MG63 (cell line): ENCODE results near the gene NRM. TPM values are rescaled to one million over a fixed set of nuclear protein-coding genes. Genes with fewer than 3 reads are reported as not detected.

Experiments
- DNase-seq: peaks from one replicate; pipeline ENCODE4 v3.0.0-alpha.2; 2020
- H3K27me3 ChIP-seq: fragments of 250-450 bp; sonication (Bioruptor Pico); 2 replicates; pipeline ENCODE4 v1.5.1; 2020; ENCODE audit warnings: mild to moderate bottlenecking, moderate library complexity
- H3K36me3 ChIP-seq: fragments of 250-450 bp; sonication (Bioruptor Pico); 2 replicates; pipeline ENCODE4 v1.5.1; 2020; ENCODE audit warnings: mild to moderate bottlenecking, moderate library complexity
- H3K4me3 ChIP-seq: fragments of 250-450 bp; sonication (Bioruptor Pico); 2 replicates; pipeline ENCODE4 v1.5.1; 2020; ENCODE audit warnings: mild to moderate bottlenecking, moderate library complexity
- H3K9me3 ChIP-seq: fragments of 250-450 bp; sonication (Bioruptor Pico); 2 replicates; pipeline ENCODE4 v1.5.1; 2020; ENCODE audit warnings: mild to moderate bottlenecking, moderate library complexity
- total RNA-seq: library from RNA; depleted of rRNA; stranded (reverse); fragments of >200 nt; shearing (Covaris generic); gene quantifications from 2 replicates; pipeline ENCODE4 v1.2.3, GENCODE V29; 2014; ENCODE audit warnings: low replicate concordance

Gene NRM
- total RNA-seq, 1 experiment from 2014 or later = 3.4 TPM

DNA sequence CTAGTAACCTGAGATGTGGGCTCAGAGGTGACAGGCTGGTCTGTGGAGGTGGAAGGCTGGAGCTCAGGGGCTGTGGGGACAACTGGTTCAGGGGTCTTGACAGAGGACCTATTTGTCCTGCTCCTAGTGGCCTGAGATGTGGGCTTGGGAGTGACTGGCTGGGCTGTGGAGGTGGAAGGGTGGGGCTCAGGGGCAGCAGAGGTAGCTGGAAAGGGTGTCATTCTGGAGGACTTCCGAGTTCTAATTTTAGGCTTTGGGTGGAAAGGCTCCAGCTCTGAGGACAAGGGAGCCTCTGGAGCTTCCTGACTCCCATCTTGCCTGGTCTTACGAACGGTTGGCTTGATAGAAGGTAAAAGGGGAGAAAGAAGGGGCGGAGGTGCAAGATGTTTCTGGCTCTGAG lies 14.8 kb upstream of the NRM start:
- no peaks in the 10 kb centered on the region for H3K9me3 ChIP-seq
- H3K36me3 ChIP-seq = peaks cover 2% of the 10 kb centered on the region
- DNase-seq = no peak
- no peaks in the 10 kb centered on the region for H3K27me3 ChIP-seq
- no peak overlapping the region for H3K4me3 ChIP-seq

DNA sequence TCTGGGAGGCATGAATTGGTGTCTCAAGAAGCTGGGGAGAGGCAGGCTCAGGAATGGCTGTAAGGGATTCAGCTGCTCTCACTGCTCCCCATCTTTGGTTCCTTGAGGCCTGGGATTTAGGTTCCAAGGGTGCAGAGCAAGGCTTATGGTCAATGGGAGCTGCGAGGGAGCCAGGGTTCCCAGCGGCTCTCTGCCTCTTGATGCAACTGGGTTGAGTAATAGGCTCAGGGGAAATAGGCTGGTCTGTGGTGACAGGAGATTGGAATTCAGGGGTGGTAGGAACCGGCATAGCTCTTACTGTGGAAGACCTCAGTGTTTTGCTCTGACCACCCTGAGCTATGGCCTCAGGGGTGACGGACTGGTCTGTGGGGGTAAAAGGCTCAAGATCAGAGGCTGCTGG lies 13.0 kb upstream of the NRM start:
- Histone ChIP-seq H3K4me3 (no peak overlapping the region), H3K36me3 (peaks cover 5% of the 10 kb centered on the region), H3K27me3 (no peaks in the 10 kb centered on the region)

DNA sequence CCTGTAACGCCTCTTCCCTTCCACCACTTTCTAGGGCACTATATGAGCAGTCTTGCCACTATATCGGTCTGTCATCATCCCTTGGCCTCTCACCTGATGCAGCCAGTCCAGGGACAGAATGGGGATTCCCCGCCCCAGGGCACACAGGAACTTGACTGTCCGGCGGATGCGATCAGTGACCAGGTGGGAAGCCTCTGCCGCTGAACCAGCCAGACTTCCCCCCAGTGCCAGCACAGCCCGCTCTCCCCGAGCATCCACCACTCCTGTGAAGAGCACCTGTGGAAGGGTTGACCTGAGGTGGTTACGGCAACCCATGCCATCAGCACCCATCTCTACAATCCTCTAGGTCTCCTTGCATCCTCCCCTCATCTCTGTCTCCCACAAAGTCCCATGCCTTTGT lies 12.2 kb upstream of the NRM start:
- Histone ChIP-seq H3K36me3 (peaks cover 5% of the 10 kb centered on the region), H3K27me3 (no peaks in the 10 kb centered on the region), H3K4me3 (no peak overlapping the region)

More for the DNA sequence above, 13.0 kb upstream of the NRM start:
- no peak for DNase-seq
- no peaks in the 10 kb centered on the region for H3K9me3 ChIP-seq

DNA sequence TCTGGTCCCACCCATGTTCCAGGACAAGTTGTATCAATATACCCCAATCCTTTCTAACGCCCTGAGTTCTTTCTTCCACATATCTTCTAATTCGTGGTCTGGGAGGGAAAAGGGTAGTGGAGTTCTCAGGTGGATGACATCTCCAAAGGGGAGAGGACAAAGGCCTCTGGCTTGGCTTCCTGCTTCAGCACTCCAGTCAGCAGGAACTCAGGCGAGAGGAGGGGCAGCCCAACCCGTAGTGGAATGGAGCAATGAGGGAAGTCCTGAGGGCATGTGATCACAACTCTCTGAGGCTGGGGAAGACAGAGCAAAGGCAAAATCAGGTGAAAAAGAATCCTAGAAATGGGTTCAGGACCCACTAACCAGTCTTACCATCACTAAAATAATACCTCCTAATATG lies 9.6 kb upstream of the NRM start:
- no peak for DNase-seq
- peaks cover 3% of the 10 kb centered on the region; the same call in 1 of the 2 replicates for H3K36me3 ChIP-seq
- H3K4me3 ChIP-seq = no peak overlapping the region
- no peaks in the 10 kb centered on the region for H3K27me3 ChIP-seq
- H3K9me3 ChIP-seq = no peaks in the 10 kb centered on the region

More for the DNA sequence above, 12.2 kb upstream of the NRM start:
- no peaks in the 10 kb centered on the region for H3K9me3 ChIP-seq
- no peak for DNase-seq

DNA sequence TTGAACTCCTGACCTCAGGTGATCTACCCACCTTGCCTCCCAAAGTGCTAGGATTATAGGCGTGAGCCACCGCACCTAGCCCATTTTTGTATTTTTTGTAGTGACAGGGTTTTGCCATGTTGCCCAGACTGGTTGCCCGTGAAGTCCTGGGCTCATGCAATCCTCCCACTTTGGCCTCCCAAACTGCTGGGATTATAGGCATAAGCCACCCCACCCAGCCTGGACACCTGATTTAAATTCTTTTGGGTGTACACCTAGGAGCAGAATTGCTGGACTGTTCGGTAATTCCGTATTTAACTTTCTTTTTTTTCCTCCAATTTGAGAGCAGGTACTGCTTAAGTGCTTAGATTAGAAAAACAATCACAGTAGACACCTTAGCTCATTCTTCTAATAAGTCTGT lies 5.6 kb upstream of the NRM start:
- H3K36me3 ChIP-seq = peaks cover 3% of the 10 kb centered on the region; the same call in 1 of the 2 replicates
- H3K9me3 ChIP-seq = no peaks in the 10 kb centered on the region
- H3K4me3 ChIP-seq = no peak overlapping the region
- no peaks in the 10 kb centered on the region for H3K27me3 ChIP-seq
- no peak for DNase-seq

DNA sequence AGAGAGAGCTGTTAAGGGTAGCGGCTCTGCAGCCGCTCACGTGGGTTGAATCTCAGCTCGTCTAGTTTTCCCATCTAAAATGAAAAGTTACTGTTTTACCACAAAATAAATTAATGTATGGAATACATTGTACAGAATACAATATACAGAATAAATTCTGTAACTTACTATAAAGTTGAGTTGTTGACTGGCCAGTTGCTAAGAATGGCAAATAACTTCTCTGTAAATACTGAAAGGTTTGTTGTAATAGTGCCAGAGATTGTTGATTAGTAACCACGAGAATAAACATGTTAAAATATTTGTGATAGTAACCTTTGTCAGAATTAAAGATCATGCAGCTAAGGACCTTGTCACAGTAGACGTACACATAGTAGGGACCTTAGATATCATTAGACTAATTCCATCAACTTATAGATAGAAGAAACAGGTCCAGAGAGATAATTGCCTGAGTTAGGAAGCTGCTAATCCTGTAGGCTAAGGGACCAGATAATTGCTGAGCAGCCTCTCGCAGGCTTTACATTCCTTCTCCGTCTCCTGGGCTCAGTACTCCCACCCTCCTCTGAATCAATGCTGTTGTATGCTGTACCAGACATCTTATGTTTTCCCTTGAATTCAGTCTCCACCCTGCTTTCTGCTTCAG lies 544 bp upstream of the NRM start:
- no peaks in the 10 kb centered on the region; the same call in 1 of the 2 replicates for H3K36me3 ChIP-seq
- DNase-seq = no peak

DNA sequence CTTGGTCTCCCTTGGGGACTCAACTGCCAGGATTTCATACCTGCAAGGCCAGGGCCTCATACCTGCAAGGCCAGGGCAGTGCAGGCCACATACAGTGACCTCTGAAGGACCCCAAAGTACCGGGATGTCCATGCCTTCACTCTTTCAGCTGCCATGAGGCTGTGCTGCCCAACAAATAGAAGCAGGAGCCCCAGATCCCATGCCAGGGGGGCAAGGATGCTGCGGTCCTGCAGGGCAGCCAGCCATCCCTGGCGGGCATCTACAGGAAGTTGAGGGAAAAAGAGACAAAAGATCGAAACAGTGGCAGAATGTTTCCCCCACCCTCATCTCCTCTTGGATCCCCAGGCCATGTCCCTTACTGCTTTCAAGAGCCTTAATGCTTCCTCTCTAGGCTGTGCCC lies 799 bp downstream of the NRM start:
- Histone ChIP-seq H3K4me3 (peak overlapping the region; percentile 72), H3K27me3 (no peaks in the 10 kb centered on the region)
- no peak for DNase-seq

More for the DNA sequence above, 544 bp upstream of the NRM start:
- H3K9me3 ChIP-seq = no peaks in the 10 kb centered on the region
- no peaks in the 10 kb centered on the region for H3K27me3 ChIP-seq
- H3K4me3 ChIP-seq = peak overlapping the region; percentile 72

DNA sequence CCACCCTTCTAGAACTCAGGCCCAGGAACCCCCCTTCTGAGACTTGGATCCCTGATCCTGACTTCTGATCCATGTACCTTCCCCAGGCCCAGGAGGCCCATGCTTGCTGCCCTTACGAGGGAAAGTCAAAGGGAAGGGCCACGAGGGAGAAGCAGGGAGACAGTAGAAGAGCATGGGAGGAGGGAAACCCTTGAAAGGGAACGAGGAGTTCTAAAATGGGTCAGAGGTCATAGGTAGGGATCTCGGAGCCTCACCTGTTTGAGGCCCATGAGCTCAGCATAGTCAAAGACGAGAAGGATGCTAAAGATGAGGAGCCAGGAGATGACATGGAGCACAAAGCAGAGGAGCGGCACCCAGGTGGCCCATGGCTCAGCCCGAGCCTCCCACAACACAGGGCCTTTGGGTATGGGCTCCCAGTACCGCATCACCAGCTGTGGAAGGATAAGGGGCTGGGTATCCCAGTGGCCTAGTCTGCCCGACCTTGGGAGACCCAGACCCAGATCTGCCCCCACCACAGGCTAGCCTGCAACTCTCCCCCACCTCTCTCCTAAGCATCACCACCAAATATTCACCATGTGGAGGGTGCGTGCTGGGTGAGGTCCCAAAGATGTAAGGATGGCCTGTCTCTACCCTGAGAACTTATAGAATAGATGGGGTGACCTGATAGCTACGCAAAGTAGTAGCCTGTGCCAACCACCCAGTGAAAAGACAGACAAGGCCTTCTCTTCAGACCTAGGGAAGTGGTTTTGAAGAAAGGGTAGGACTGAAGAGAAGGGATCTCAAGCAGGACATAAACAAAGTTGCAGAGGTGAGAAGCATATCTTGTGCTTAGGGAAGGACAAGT lies 1.5 kb downstream of the NRM start:
- no peaks in the 10 kb centered on the region for H3K9me3 ChIP-seq

More for the DNA sequence above, 799 bp downstream of the NRM start:
- peaks cover 2% of the 10 kb centered on the region for H3K36me3 ChIP-seq
- no peaks in the 10 kb centered on the region for H3K9me3 ChIP-seq

DNA sequence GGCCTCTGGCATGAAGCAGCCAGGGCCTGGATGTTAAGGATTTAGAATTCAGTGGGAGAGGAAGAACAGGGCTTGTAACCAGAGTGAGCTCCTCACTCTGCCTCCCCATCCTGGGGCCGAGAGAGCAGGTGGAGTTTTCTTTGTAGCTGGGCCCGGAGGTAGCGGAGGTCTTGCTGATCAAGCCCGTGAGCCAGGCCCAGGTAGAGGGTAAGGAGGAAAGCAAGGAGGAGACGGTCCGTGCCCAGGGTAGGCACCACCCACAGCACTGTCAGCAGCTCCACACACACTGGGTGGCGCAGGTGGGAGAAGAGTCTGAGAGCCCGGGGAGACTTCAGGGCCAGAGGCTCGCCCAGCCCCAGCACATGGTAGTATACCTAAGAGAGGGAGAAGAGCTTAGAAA lies 2.2 kb downstream of the NRM start:
- H3K4me3 ChIP-seq = peak overlapping the region; percentile 98
- H3K27me3 ChIP-seq = no peaks in the 10 kb centered on the region
- peaks cover 8% of the 10 kb centered on the region for H3K36me3 ChIP-seq
- no peak for DNase-seq
- no peaks in the 10 kb centered on the region for H3K9me3 ChIP-seq

More for the DNA sequence above, 1.5 kb downstream of the NRM start:
- DNase-seq = no peak
- Histone ChIP-seq H3K27me3 (no peaks in the 10 kb centered on the region), H3K36me3 (peaks cover 5% of the 10 kb centered on the region), H3K4me3 (no peak overlapping the region)

DNA sequence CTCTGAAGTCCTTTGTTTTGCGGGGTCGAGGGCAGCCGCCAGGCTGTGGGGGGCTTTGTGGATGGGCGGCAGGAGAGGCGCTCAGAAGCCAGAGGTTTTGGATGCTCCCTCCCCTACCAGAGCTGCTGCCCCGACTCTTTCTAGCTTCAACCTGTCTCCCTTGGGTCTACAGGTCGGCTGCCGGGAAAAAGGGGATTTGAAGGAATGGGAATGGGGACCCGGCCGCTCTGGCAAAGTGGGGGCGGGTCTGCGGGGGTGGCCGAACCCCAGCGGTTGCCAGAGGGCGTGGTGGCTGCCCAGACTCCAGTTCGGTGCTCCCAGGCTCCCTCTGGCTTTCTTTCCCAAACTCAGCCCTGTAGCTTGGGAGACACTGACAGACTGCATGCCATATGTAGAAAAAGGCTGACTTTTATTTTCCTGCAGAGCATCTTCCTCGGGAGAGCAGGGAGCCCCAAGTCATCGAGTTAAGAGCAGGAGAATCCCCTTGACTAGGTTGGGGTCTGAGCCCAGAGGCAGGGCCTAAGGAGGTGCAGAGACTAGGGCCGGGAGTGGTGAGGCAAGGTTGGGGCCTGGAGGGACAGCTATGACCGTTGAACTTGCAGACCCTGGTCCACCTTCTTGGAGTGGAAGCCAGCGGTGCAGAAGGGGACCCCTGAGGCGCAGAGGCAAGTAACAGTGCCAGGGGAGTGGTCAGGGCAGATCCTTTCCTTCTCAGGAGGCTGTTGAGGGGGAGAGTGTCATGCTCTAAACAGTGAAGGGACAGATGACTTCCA lies 2.9 kb downstream of the NRM start:
- Histone ChIP-seq H3K9me3 (no peaks in the 10 kb centered on the region), H3K4me3 (peak overlapping the region; percentile 98), H3K27me3 (no peaks in the 10 kb centered on the region), H3K36me3 (peaks cover 16% of the 10 kb centered on the region)
- peak; percentile 71 for DNase-seq

DNA sequence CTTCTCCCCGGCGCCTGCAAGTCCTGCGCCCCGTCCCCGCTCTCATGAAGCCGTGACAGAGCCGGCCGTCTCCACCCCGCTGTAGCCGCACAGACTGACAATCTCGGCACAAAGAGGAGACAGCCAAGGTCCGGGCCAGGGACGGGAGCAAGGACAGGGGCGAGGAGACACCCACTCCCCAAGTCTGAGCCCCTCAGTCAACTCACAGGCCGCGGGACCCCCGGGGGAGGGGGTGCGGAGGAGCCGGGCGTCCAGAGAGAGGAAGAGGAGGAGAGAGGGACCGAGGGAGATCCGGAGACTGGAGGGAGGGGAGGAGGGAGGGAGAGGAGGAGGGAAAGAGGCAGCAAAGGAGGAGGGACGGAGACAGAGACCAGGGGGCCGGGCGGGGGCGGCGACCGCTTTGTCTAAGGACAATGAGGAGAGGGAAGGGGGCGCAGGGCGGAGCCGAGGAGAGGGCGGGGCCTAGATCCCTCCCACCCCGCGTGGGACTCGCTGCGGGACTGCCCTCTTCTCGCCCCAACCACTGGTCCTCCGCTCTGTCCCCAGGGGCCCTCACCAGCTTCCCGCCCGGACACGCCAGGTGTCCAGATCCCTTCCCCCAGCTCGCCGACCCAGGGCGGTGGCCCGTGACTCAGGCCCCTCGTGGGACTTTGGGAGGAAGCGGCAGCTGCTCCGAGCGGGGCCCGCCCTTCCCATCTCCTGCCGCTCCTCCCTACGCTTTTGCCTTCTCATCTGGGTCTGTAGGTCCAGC lies 3.7 kb downstream of the NRM start:
- no peaks in the 10 kb centered on the region for H3K27me3 ChIP-seq
- peaks cover 21% of the 10 kb centered on the region for H3K36me3 ChIP-seq
- DNase-seq = peak; percentile 98
- H3K4me3 ChIP-seq = peak overlapping the region; percentile 98
- H3K9me3 ChIP-seq = no peaks in the 10 kb centered on the region

DNA sequence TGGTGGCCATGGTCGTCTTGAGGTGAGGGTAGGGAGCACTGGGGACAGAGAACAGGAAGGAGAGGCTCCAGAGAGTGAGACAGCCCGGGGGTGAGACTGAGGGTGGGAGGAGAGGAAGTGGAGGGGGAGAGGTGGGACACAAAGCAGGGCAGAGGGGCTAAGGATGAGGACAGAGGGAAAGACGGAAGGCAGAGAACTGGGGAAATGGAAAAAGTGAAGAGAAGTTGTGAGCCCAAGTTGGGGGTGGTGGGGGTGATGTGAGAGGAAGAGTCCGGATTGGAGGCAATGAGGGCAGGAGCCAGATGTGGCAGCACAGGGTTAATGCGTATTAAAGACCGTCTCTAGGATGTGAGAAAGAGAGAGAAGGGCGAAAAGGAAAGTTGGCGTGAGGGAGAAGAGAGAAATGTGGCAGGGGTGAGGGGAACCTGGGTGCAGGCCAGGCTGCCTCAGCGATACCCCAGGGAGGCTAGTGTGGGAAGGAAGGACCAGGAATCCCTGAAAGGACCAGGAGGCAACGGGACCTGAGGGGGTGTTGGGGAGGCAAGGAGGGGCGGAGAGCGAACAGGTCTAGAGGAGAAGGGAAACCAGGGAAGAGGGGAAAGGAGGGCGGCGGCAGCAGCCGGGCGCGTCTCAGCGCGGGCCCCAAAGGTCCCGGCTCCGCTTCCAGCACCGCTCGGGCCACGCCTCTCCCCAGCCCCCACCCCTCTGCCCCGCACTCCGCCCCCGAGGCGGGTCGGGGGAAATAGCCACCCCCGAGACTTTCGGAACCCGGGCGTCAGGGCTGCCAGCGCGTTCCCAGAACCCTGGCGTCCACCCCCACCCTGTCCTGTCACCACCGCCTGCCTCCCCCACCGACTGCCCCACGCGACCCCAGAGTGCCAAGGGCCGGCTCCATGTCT lies 4.5 kb downstream of the NRM start, which contains the start of gene PPP1R18:
Gene PPP1R18, minus strand, starts transcription at position 637 of the 899 bp plus-strand sequence. Its CDS starts 627 bp downstream, at position 10.
- peak within 1 kb of the TSS; percentile 98 for H3K4me3 ChIP-seq
- H3K9me3 ChIP-seq = no peaks in the 10 kb centered on the region
- no peaks in the 10 kb centered on the region for H3K27me3 ChIP-seq
- DNase-seq = peak; percentile 79
- peaks cover 25% of the 10 kb centered on the region for H3K36me3 ChIP-seq

DNA sequence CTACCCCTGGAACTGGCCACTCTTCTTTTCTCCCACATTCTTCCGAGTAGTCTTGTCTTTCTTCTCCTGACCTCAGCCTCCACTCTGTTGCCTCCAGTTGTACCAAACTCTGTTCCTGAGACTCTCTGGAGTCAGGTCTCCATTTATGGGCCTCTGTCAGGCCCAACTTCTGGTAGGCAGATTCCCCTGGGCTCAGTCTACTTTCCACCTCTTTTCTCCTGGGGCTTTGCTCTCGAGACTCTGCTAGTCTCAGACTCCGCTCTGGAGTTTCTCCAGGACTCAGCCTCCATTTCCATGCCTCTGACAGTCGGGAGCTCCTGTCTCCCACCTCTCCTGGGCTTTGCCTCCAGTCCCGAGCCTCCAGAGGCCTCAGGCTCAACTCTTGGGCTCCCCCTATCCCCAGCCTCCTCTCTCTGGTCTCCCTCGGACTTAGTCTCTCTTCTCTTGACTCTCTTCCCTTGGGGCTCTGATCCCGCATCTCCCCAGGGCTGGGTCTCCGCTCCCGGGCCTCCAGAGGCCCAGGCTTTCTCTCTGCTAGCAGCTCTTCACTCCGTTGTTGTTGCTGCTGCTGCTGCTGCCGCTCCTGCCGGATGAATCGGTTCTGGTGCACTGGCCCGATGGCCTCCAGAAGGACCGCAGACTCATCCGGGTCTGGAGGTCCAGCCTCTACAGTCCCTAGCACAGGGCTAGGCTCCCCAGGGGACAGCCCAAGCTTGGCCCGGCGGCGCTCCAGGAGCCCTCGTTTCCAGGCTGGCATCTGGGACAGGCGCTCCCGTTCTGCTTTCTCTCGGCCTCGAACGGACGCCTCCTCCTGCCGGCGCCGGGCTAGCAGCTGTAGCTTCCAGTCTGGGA lies 5.4 kb downstream of the NRM start:
- no peaks in the 10 kb centered on the region for H3K9me3 ChIP-seq
- no peaks in the 10 kb centered on the region for H3K27me3 ChIP-seq
- DNase-seq = no peak
- peak overlapping the region; percentile 98 for H3K4me3 ChIP-seq
- H3K36me3 ChIP-seq = peaks cover 25% of the 10 kb centered on the region

DNA sequence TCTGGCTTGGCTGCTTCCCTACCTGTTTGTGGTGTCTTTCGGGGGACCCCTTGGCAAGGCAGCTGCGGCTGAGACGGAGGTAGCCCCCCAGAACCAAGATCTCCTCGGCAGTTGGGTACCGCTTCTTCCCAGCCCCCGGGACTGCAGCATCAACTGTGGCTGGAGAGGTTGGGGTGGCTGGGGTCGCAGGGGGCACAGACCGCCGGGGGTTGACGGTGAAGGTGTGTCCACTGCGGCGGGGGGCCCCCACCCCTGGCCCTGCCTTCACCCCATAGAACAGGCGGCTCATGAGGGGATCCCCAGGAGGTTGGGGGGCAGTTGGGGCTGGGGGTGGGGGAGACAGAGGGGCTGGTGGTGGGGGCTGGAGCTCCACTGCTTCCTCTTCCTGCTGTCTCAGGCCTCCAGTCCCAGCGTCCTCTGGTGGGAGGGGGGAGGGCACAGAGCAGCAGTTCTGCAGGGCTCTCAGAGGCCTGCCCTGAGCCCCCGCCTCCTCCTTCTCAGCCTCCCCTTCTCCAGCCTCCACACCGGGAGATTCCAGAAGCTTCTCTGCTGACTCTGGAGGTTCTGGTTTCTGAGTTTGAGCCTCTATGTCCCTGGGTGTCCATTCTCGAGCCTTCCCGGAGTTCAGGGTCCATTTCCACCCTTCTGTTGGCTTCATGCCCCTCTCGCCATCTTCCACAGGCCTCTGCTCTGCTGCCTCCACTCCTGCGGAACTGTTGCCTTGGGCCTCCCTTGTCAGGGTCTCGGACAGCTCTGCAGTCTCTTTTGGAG lies 6.2 kb downstream of the NRM start:
- no peaks in the 10 kb centered on the region for H3K9me3 ChIP-seq
- H3K4me3 ChIP-seq = peak overlapping the region; percentile 98
- no peaks in the 10 kb centered on the region for H3K27me3 ChIP-seq
- peak; percentile 48 for DNase-seq
- peaks cover 28% of the 10 kb centered on the region for H3K36me3 ChIP-seq
